Nephron progenitor cell (in vitro differentiated cells): Measurements from ENCODE around the gene LRRC23.
A peak's percentile ranks its signal among the peaks of the same experiment; 100 is the strongest.

Experiments used
- DNase-seq: peaks from one replicate; pipeline ENCODE4 v3.0.0; 2021
- H3K27ac Mint-ChIP-seq: 2 replicates; pipeline ENCODE4 v1.8.0; 2021; ENCODE audit warnings: mild to moderate bottlenecking, moderate library complexity, mixed read lengths
- H3K27me3 Mint-ChIP-seq: 2 replicates; pipeline ENCODE4 v1.8.0; 2021; ENCODE audit warnings: mild to moderate bottlenecking, low read depth, mixed read lengths; ENCODE audit not compliant: poor library complexity
- H3K36me3 Mint-ChIP-seq: 2 replicates; pipeline ENCODE4 v1.8.0; 2021; ENCODE audit warnings: low read depth, mixed read lengths
- H3K4me1 Mint-ChIP-seq: 2 replicates; pipeline ENCODE4 v1.8.0; 2021; ENCODE audit warnings: mixed read lengths
- H3K4me3 Mint-ChIP-seq: 2 replicates; pipeline ENCODE4 v1.8.0; 2021; ENCODE audit warnings: mild to moderate bottlenecking, moderate library complexity, mixed read lengths
- H3K9me3 Mint-ChIP-seq: 2 replicates; pipeline ENCODE4 v1.8.0; 2021; ENCODE audit warnings: mild to moderate bottlenecking, moderate library complexity, mixed read lengths
- TF ChIP-seq, protein P1 (sequence below): fragments of 200-600 bp; sonication (generic); IDR thresholded peaks from 2 replicates; pipeline ENCODE4 v1.5.0; 2021; ENCODE audit warnings: antibody characterized with exemption

LRRC23 gene

DNA sequence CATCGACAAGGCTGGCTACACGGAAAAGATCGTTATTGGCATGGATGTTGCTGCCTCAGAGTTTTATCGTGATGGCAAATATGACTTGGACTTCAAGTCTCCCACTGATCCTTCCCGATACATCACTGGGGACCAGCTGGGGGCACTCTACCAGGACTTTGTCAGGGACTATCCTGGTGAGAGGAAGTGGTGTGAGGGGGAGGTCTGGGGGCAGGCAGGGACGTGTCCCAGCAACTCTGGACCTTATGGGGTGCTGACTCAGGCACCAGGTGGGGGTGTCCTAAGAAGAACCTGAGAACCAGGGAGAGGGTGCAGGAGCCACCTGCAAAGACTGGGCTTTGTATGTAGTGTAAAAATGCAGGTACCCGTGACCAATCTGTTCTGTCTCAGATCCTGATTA, 15.0 kb downstream of the LRRC23 start:
- TF ChIP-seq, protein P1, sequence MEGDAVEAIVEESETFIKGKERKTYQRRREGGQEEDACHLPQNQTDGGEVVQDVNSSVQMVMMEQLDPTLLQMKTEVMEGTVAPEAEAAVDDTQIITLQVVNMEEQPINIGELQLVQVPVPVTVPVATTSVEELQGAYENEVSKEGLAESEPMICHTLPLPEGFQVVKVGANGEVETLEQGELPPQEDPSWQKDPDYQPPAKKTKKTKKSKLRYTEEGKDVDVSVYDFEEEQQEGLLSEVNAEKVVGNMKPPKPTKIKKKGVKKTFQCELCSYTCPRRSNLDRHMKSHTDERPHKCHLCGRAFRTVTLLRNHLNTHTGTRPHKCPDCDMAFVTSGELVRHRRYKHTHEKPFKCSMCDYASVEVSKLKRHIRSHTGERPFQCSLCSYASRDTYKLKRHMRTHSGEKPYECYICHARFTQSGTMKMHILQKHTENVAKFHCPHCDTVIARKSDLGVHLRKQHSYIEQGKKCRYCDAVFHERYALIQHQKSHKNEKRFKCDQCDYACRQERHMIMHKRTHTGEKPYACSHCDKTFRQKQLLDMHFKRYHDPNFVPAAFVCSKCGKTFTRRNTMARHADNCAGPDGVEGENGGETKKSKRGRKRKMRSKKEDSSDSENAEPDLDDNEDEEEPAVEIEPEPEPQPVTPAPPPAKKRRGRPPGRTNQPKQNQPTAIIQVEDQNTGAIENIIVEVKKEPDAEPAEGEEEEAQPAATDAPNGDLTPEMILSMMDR: no peak

GRCh38 chr12:6921539-6921938, 16.9 kb downstream of the LRRC23 start:
- no peak overlapping the region for H3K27ac Mint-ChIP-seq
- H3K36me3 Mint-ChIP-seq: peaks cover 25% of the 10 kb centered on the region
- TF ChIP-seq, protein P1: no peak
- DNase-seq: no peak
- peaks cover 2% of the 10 kb centered on the region for H3K27me3 Mint-ChIP-seq
- peaks cover 75% of the 10 kb centered on the region for H3K4me1 Mint-ChIP-seq
- no peak overlapping the region for H3K4me3 Mint-ChIP-seq
- H3K9me3 Mint-ChIP-seq: no peaks in the 10 kb centered on the region

More for the DNA sequence above, 15.0 kb downstream of the LRRC23 start:
- Mint-ChIP-seq H3K36me3 (peaks cover 26% of the 10 kb centered on the region), H3K27ac (peak overlapping the region; percentile 5), H3K9me3 (no peaks in the 10 kb centered on the region), H3K27me3 (peaks cover 2% of the 10 kb centered on the region), H3K4me1 (peaks cover 75% of the 10 kb centered on the region), H3K4me3 (no peak overlapping the region)
- no peak for DNase-seq

GRCh38 chr12:6921996-6922946, 17.6 kb downstream of the LRRC23 start:
- no peak overlapping the region for H3K4me3 Mint-ChIP-seq
- H3K27me3 Mint-ChIP-seq: peaks cover 2% of the 10 kb centered on the region
- TF ChIP-seq, protein P1: no peak
- no peak for DNase-seq
- peaks cover 21% of the 10 kb centered on the region for H3K36me3 Mint-ChIP-seq
- peaks cover 75% of the 10 kb centered on the region for H3K4me1 Mint-ChIP-seq
- no peaks in the 10 kb centered on the region for H3K9me3 Mint-ChIP-seq
- peak overlapping the region; percentile 59 for H3K27ac Mint-ChIP-seq

DNA sequence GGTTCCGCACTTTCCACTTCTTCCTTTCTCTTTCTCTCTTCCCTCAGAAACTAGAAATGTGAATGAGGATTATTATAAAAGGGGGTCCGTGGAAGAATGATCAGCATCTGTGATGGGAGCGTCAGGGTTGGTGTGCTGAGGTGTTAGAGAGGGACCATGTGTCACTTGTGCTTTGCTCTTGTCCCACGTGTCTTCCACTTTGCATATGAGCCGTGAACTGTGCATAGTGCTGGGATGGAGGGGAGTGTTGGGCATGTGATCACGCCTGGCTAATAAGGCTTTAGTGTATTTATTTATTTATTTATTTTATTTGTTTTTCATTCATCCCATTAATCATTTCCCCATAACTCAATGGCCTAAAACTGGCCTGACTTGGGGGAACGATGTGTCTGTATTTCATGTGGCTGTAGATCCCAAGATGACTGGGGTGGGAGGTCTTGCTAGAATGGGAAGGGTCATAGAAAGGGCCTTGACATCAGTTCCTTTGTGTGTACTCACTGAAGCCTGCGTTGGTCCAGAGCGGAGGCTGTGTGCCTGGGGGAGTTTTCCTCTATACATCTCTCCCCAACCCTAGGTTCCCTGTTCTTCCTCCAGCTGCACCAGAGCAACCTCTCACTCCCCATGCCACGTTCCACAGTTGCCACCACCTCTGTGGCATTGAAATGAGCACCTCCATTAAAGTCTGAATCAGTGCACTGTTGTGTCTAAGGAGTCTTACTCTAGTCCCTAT, 18.5 kb downstream of the LRRC23 start:
- no peak for DNase-seq
- peaks cover 2% of the 10 kb centered on the region for H3K27me3 Mint-ChIP-seq
- H3K27ac Mint-ChIP-seq: peak overlapping the region; percentile 90
- H3K9me3 Mint-ChIP-seq: no peaks in the 10 kb centered on the region
- TF ChIP-seq, protein P1: no peak
- no peak overlapping the region for H3K4me3 Mint-ChIP-seq
- peaks cover 21% of the 10 kb centered on the region for H3K36me3 Mint-ChIP-seq
- peaks cover 72% of the 10 kb centered on the region for H3K4me1 Mint-ChIP-seq

DNA sequence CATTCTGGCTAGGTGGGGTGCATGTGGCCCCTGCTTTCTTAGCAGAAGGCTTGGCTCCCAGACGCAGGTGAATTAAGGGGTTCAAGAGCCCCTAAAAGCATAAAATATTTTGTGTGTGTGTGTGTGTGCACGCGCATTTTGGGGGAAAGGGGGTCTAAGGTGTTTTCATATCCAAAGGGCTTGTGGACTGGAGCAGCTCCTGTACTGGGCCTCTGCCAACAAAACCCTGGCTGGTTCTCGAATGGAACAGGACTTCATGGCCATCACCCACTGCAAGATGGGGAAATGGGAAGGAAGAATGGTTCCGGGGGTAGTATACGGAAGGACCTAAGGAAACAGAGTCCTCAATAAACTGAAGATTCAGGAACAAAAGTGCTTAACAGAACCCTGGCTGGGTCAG, 19.2 kb downstream of the LRRC23 start:
- peak overlapping the region; percentile 99 for H3K27ac Mint-ChIP-seq

More for the DNA sequence above, 19.2 kb downstream of the LRRC23 start:
- no peak for DNase-seq
- Mint-ChIP-seq H3K9me3 (no peaks in the 10 kb centered on the region), H3K4me3 (no peak overlapping the region), H3K27me3 (peaks cover 2% of the 10 kb centered on the region), H3K36me3 (peaks cover 20% of the 10 kb centered on the region), H3K4me1 (peaks cover 76% of the 10 kb centered on the region)
- TF ChIP-seq, protein P1: no peak
